SH-SY5Y (cell line): ENCODE data around the gene TNIK.

ENCODE experiments used
- GATA2 ChIP-seq: IDR thresholded peaks from 2 replicates; pipeline ENCODE4 v1.6.1; 2011; ENCODE audit warnings: mild to moderate bottlenecking, low read depth, low read length
- GATA3 ChIP-seq: IDR thresholded peaks from 2 replicates; pipeline ENCODE4 v1.6.1; 2011; ENCODE audit warnings: low read depth, mild to moderate bottlenecking, low read length, moderate library complexity

DNA sequence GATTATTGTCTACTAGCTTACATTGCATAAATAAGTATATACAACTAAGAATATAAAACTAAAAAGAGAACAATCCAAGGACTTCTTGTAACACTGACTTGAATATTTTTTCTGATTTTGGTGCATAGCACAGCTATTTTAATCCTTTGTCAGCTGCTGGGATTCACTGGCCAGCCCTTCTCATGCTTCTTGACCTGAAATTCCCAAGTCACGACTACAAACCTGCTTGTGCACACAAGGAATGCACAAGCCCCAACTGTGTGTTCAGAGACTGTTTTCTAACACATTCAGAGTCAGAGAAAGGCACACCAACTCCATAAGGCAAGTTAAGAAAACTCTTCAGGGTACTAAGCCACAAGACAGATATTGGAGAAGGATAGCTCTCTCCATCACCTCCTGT, 80.9 kb downstream of the TNIK start:
- TF ChIP-seq GATA3 = no peak
- no peak for TF ChIP-seq GATA2
